ENCODE measurements around the gene NCOA5.

The NCOA5 gene

DNA sequence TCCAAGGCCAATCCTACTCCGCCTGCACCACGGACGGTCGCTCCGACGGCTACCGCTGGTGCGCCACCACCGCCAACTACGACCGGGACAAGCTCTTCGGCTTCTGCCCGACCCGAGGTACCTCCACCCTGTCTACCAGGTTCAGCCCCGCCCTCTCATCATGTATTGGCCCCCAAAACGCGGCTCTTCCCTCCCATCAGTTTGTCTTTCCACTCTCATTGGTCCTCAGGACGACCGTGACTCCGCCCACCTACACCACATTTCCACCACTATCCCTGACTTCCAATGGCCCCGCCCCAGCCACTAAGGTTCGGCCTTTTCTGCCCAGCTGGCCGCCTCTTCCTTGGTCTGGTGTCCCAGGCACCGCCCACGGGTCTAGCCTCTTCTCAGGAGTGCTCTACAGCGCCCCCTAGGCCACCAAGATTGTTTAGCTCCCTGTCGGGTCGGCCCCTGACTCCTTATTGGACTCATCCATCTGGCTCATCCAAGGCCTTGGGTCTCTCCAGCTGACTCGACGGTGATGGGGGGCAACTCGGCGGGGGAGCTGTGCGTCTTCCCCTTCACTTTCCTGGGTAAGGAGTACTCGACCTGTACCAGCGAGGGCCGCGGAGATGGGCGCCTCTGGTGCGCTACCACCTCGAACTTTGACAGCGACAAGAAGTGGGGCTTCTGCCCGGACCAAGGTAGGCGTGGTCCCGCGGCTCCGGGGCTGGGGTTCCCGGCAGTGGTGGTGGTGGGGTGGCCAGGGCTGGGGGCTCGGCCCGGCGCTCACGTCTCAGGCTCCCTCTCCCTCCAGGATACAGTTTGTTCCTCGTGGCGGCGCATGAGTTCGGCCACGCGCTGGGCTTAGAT lies 77.9 kb downstream of the NCOA5 start:
- peak in 1 of 2 experiments; percentile 30 for DNase-seq

Data from SHP77 (cell line).